Fibroblast of lung (primary cell): ENCODE results near the gene CDC14B. TPM values are rescaled to one million over a fixed set of nuclear protein-coding genes. Genes with fewer than 3 reads are reported as not detected.

Experiments used
- DNase-seq, 2 donors: peaks; one replicate each; pipeline versions ENCODE4 v3.0.0 to v3.0.0-alpha.2; 2010; ENCODE audit warnings: low read depth in 2 of 2
- H2AFZ ChIP-seq: 2 replicates; pipeline ENCODE4 v1.5.1; 2012; ENCODE audit warnings: low read length, control low read depth, inconsistent platforms
- H3K27ac ChIP-seq: 2 replicates; pipeline ENCODE4 v1.5.1; 2011; ENCODE audit warnings: low read length, control low read depth; ENCODE audit not compliant: insufficient read depth
- H3K27me3 ChIP-seq: 2 replicates; pipeline ENCODE4 v1.5.1; 2011; ENCODE audit warnings: mild to moderate bottlenecking, low read length; ENCODE audit not compliant: control insufficient read depth, insufficient read depth
- H3K36me3 ChIP-seq: 2 replicates; pipeline ENCODE4 v1.5.1; 2011; ENCODE audit warnings: low read length; ENCODE audit not compliant: control insufficient read depth, insufficient read depth
- H3K4me1 ChIP-seq: 2 replicates; pipeline ENCODE4 v1.5.1; 2011; ENCODE audit warnings: low read length; ENCODE audit not compliant: control insufficient read depth, insufficient read depth; ENCODE audit errors: extremely low read depth
- H3K4me2 ChIP-seq: 2 replicates; pipeline ENCODE4 v1.5.1; 2011; ENCODE audit warnings: low read length, control low read depth; ENCODE audit not compliant: insufficient read depth; ENCODE audit errors: extremely low read depth
- H3K4me3 ChIP-seq, 4 experiments: fragments of 200-600 bp in 1 of 4; sonication (generic) in 1 of 4; replicated peaks in 1 of 4; 2 replicates each; pipeline ENCODE4 v1.5.1; 2011 to 2016; ENCODE audit warnings: low read length in 4 of 4, low read depth in 3 of 4, mild to moderate bottlenecking in 3 of 4, control low read depth in 2 of 4, inconsistent platforms in 1 of 4, mixed read lengths in 1 of 4; ENCODE audit not compliant: insufficient read depth in 1 of 4; ENCODE audit errors: control extremely low read depth in 1 of 4
- H3K79me2 ChIP-seq: 2 replicates; pipeline ENCODE4 v1.5.1; 2012; ENCODE audit warnings: mild to moderate bottlenecking, low read length, inconsistent platforms; ENCODE audit not compliant: control insufficient read depth, insufficient read depth
- H3K9ac ChIP-seq: 2 replicates; pipeline ENCODE4 v1.5.1; 2011; ENCODE audit warnings: mild to moderate bottlenecking, low read length, control low read depth; ENCODE audit not compliant: insufficient read depth
- H3K9me3 ChIP-seq: 2 replicates; pipeline ENCODE4 v1.5.1; 2012; ENCODE audit warnings: low read depth, low read length; ENCODE audit not compliant: control insufficient read depth, insufficient read depth
- H4K20me1 ChIP-seq: 2 replicates; pipeline ENCODE4 v1.5.1; 2011; ENCODE audit warnings: low read length; ENCODE audit not compliant: control insufficient read depth, insufficient read depth; ENCODE audit errors: extremely low read depth
- CTCF ChIP-seq, 2 donors: IDR thresholded peaks in 1 of 2; conservative IDR thresholded peaks in 1 of 2; 1 replicate in 1 of 2; 2 replicates in 1 of 2; pipeline ENCODE4 v1.5.1; 2011 to 2012; ENCODE audit warnings: low read length in 2 of 2, control low read depth in 1 of 2, inconsistent platforms in 1 of 2, low read depth in 1 of 2, mild to moderate bottlenecking in 1 of 2
- EZH2 ChIP-seq: IDR thresholded peaks from 2 replicates; pipeline ENCODE4 v1.5.1; 2012; ENCODE audit warnings: low read length, control low read depth, mild to moderate bottlenecking; ENCODE audit errors: missing control alignments
- polyA plus RNA-seq, 2 donors: library from polyadenylated mRNA; depleted of rRNA in 1 of 2; stranded (reverse) in 1 of 2; unstranded in 1 of 2; fragments of >200 nt; gene quantifications; 2 replicates each; pipeline ENCODE4 v1.2.1, GENCODE V29; 2011 to 2012; ENCODE audit warnings: missing spikeins in 1 of 2
- total RNA-seq: library from RNA; depleted of rRNA; stranded (reverse); fragments of >200 nt; gene quantifications from 2 replicates; pipeline ENCODE4 v1.2.1, GENCODE V29; 2014

Gene CDC14B
- total and polyA plus RNA-seq, 2 donors (not counting 1 experiment from before 2014, with no cell fraction given) = 38.0 to 68.5 TPM

GRCh38 chr9:96540106-96540505, 79.5 kb downstream of the CDC14B start:
- H3K9ac ChIP-seq = no peak overlapping the region
- no peaks in the 10 kb centered on the region for H3K36me3 ChIP-seq
- H2AFZ ChIP-seq = no peak overlapping the region
- H3K4me3 ChIP-seq = no peak overlapping the region
- no peaks in the 10 kb centered on the region for H3K4me1 ChIP-seq
- H3K27me3 ChIP-seq = no peaks in the 10 kb centered on the region
- no peaks in the 10 kb centered on the region for H3K79me2 ChIP-seq
- no peak overlapping the region for H3K4me2 ChIP-seq
- no peaks in the 10 kb centered on the region for H3K9me3 ChIP-seq
- H3K27ac ChIP-seq = no peak overlapping the region
- TF ChIP-seq EZH2 (no peak), CTCF (conservative IDR thresholded peaks at IDR 0.05 in 1 of 2, IDR thresholded peaks at IDR 0.05 in 1 of 2; ENCODE audit: low read depth in 1 of 2, low read length in 2 of 2) (no peak)
- no peak for DNase-seq
- no peaks in the 10 kb centered on the region for H4K20me1 ChIP-seq

- Histone ChIP-seq H3K27me3 (no peaks in the 10 kb centered on the region), H4K20me1 (no peaks in the 10 kb centered on the region), H3K4me1 (no peaks in the 10 kb centered on the region), H3K4me2 (no peak overlapping the region), H2AFZ (no peak overlapping the region), H3K9me3 (no peaks in the 10 kb centered on the region), H3K9ac (no peak overlapping the region), H3K79me2 (no peaks in the 10 kb centered on the region), H3K4me3 (no peak overlapping the region), H3K36me3 (no peaks in the 10 kb centered on the region), H3K27ac (no peak overlapping the region)
- TF ChIP-seq CTCF (conservative IDR thresholded peaks at IDR 0.05 in 1 of 2, IDR thresholded peaks at IDR 0.05 in 1 of 2; ENCODE audit: low read depth in 1 of 2, low read length in 2 of 2) (no peak), EZH2 (no peak)
- no peak for DNase-seq
Measured at GRCh38 chr9:96532173-96532572, 87.5 kb downstream of the CDC14B start.

- H3K79me2 ChIP-seq = no peaks in the 10 kb centered on the region
- no peaks in the 10 kb centered on the region for H4K20me1 ChIP-seq
- no peak overlapping the region for H2AFZ ChIP-seq
- TF ChIP-seq CTCF (conservative IDR thresholded peaks at IDR 0.05 in 1 of 2, IDR thresholded peaks at IDR 0.05 in 1 of 2; ENCODE audit: low read depth in 1 of 2, low read length in 2 of 2) (no peak), EZH2 (no peak)
- H3K36me3 ChIP-seq = peaks cover 1% of the 10 kb centered on the region
- H3K9me3 ChIP-seq = no peaks in the 10 kb centered on the region
- DNase-seq = no peak
- H3K4me1 ChIP-seq = no peaks in the 10 kb centered on the region
- no peak overlapping the region for H3K4me2 ChIP-seq
- no peak overlapping the region for H3K4me3 ChIP-seq
- H3K27ac ChIP-seq = no peak overlapping the region
- H3K9ac ChIP-seq = no peak overlapping the region
- no peaks in the 10 kb centered on the region for H3K27me3 ChIP-seq
Measured at GRCh38 chr9:96524764-96525163, 94.9 kb downstream of the CDC14B start.
